ENCODE data around the gene NRG2. TPM values are rescaled to one million over a fixed set of nuclear protein-coding genes. Genes with fewer than 3 reads are reported as not detected.

Gene NRG2
- total and polyA plus RNA-seq, 2 of the 4 experiments (the other 2 are of a cell fraction): 0.18 TPM; not detected in 1

DNA sequence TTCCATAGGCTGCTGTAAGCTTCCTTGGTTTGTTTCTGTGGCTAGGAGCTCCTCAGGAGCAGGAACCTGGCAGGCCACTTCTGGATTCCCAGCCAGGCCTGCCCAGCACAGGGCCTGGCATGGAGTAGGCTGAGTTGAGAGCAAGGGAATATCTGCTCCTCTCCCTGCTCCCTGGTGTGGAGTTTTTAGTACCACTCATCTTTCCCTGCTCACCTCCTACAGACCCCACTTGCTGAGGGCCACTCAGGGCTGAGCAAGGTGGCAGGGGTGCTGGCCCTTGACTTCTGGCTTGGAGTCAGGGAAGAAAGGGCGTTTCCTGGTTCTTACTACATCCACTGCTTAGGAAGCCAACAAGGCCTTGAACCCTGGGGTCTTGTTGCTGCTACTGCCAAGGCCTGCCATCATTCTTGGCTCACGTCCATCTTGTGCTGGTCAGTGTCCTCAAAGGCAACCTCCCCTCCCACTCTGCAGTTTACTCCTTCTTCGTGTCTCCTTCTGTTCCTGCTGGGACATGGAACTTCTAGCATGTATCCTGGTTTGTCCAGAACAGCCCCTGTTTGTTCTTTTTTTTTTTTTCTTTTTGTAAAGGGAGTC is 192.6 kb downstream of the NRG2 start:
- no peak overlapping the region for H2AK5ac ChIP-seq (ENCODE audit: low read depth, low read length)
- H2AFZ ChIP-seq (replicated peaks; ENCODE audit: low read length, poor library complexity): no peak overlapping the region
- H3K9me3 ChIP-seq (ENCODE audit: control insufficient read depth, insufficient read depth, low read length): no peaks in the 10 kb centered on the region
- H3K9me1 ChIP-seq (ENCODE audit: insufficient read depth, low read length): no peaks in the 10 kb centered on the region
- no peaks in the 10 kb centered on the region for H3K4me1 ChIP-seq (ENCODE audit: control insufficient read depth, insufficient read depth, low read length)
- no peak overlapping the region for H3K4me3 ChIP-seq (ENCODE audit: insufficient read depth, low read depth, low read length)
- H3K4me2 ChIP-seq (ENCODE audit: low read depth, low read length): no peak overlapping the region
- ChIA-PET POLR2A (ENCODE audit: unreplicated experiment) (no interaction called here), CTCF (interaction anchor here (0.5 kb wide), 1 partner anchor 266 kb away, joined by 5 read pairs; no protein-coding TSS in a partner anchor)
- no TSS peak for BruUV-seq (replicated peaks)
- no peak overlapping the region for H2AK9ac ChIP-seq (replicated peaks; ENCODE audit: low read depth, low read length, poor library complexity)
- no peak overlapping the region for H3K23ac ChIP-seq (ENCODE audit: low read depth, low read length)
- no peak overlapping the region for H3K14ac ChIP-seq (replicated peaks; ENCODE audit: low read depth, low read length)
- H4K8ac ChIP-seq (ENCODE audit: low read depth in 2 of 2, low read length in 2 of 2): no peak overlapping the region
- H3K56ac ChIP-seq (ENCODE audit: extremely low read depth, insufficient read depth, low read length): no peak overlapping the region
- in situ Hi-C loops (cut with MboI; ENCODE audit: low sequenced_read_pairs) (no loop called here), intact Hi-C loops (cut with micrococcal nuclease) (no loop called here), dilution Hi-C loops (cut with HindIII; ENCODE audit: low sequenced_read_pairs, unreplicated experiment) (no loop called here)
- no peak overlapping the region for H3K9ac ChIP-seq (ENCODE audit: low read depth, low read length)
- no peak overlapping the region for H2BK20ac ChIP-seq (ENCODE audit: low read depth, low read length)
- H3K79me1 ChIP-seq (ENCODE audit: low read depth in 1 of 2, low read length in 2 of 2): no peaks in the 10 kb centered on the region
- H4K20me1 ChIP-seq (ENCODE audit: insufficient read depth, low read length): no peaks in the 10 kb centered on the region; the same call in 1 of the 2 replicates
- ATAC-seq (ENCODE audit: low read depth) (no peak), DNase-seq (no peak)
- H4K5ac ChIP-seq (ENCODE audit: low read depth, low read length): no peak overlapping the region
- no peak overlapping the region for H2BK15ac ChIP-seq (ENCODE audit: low read depth, low read length)
- 0% methylated on average over 1 of the region's 3 CpGs; no CpG with 5 or more reads in 1 of the 2 experiments for WGBS, 2 experiments (ENCODE audit: extremely low coverage in 2 of 2, insufficient read length in 1 of 2)
- no peak overlapping the region for H4K91ac ChIP-seq (ENCODE audit: insufficient read depth, low read depth, low read length)
- no peak overlapping the region for H3K27ac ChIP-seq (ENCODE audit: insufficient read depth, low read length)
- H2BK120ac ChIP-seq (ENCODE audit: low read depth, low read length): no peak overlapping the region
- peaks cover 63% of the 10 kb centered on the region for H3K27me3 ChIP-seq (ENCODE audit: control insufficient read depth, insufficient read depth, low read length)
- no peak overlapping the region for H3K4ac ChIP-seq (ENCODE audit: low read depth, low read length)
- no peaks in the 10 kb centered on the region for H3K36me3 ChIP-seq (ENCODE audit: control insufficient read depth, insufficient read depth, low read length)
- no peak overlapping the region for H2BK5ac ChIP-seq (ENCODE audit: low read depth, low read length, poor library complexity, severe bottlenecking)
- TF ChIP-seq, protein P1, sequence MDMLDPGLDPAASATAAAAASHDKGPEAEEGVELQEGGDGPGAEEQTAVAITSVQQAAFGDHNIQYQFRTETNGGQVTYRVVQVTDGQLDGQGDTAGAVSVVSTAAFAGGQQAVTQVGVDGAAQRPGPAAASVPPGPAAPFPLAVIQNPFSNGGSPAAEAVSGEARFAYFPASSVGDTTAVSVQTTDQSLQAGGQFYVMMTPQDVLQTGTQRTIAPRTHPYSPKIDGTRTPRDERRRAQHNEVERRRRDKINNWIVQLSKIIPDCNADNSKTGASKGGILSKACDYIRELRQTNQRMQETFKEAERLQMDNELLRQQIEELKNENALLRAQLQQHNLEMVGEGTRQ (IDR thresholded peaks at IDR 0.05; ENCODE audit: low read depth, low read length): no peak
- no peak for TF ChIP-seq BHLHE40 (IDR thresholded peaks at IDR 0.05; ENCODE audit: low read depth, low read length)
- TF ChIP-seq MAFK (IDR thresholded peaks at IDR 0.05; ENCODE audit: low read depth, low read length): no peak
- no peak for TF ChIP-seq POLR2A (IDR thresholded peaks at IDR 0.05; ENCODE audit: low read depth, low read length)
- no peak for TF ChIP-seq CEBPB (IDR thresholded peaks at IDR 0.05; ENCODE audit: low read depth, low read length)
- TF ChIP-seq RAD21 (IDR thresholded peaks at IDR 0.05; ENCODE audit: low read length): no peak
- TF ChIP-seq MAZ (IDR thresholded peaks at IDR 0.05; ENCODE audit: borderline replicate concordance, low read depth, low read length): no peak
- no peak for TF ChIP-seq RFX5 (IDR thresholded peaks at IDR 0.05; ENCODE audit: low read depth, low read length)
- TF ChIP-seq FOS (IDR thresholded peaks at IDR 0.05; ENCODE audit: low read depth, low read length): no peak
- TF ChIP-seq MXI1 (IDR thresholded peaks at IDR 0.05; ENCODE audit: borderline replicate concordance, low read depth, low read length): no peak
- TF ChIP-seq, protein P2, sequence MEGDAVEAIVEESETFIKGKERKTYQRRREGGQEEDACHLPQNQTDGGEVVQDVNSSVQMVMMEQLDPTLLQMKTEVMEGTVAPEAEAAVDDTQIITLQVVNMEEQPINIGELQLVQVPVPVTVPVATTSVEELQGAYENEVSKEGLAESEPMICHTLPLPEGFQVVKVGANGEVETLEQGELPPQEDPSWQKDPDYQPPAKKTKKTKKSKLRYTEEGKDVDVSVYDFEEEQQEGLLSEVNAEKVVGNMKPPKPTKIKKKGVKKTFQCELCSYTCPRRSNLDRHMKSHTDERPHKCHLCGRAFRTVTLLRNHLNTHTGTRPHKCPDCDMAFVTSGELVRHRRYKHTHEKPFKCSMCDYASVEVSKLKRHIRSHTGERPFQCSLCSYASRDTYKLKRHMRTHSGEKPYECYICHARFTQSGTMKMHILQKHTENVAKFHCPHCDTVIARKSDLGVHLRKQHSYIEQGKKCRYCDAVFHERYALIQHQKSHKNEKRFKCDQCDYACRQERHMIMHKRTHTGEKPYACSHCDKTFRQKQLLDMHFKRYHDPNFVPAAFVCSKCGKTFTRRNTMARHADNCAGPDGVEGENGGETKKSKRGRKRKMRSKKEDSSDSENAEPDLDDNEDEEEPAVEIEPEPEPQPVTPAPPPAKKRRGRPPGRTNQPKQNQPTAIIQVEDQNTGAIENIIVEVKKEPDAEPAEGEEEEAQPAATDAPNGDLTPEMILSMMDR (conservative IDR thresholded peaks at IDR 0.05; ENCODE audit: low read depth, low read length): no peak
- TF ChIP-seq RCOR1 (IDR thresholded peaks at IDR 0.05; ENCODE audit: insufficient replicate concordance, low read length): no peak
- TF ChIP-seq CHD1 (IDR thresholded peaks at IDR 0.05; ENCODE audit: low read depth, low read length): no peak
- no peak for TF ChIP-seq SMC3 (IDR thresholded peaks at IDR 0.05; ENCODE audit: low read depth, low read length)
- TF ChIP-seq, protein P3, sequence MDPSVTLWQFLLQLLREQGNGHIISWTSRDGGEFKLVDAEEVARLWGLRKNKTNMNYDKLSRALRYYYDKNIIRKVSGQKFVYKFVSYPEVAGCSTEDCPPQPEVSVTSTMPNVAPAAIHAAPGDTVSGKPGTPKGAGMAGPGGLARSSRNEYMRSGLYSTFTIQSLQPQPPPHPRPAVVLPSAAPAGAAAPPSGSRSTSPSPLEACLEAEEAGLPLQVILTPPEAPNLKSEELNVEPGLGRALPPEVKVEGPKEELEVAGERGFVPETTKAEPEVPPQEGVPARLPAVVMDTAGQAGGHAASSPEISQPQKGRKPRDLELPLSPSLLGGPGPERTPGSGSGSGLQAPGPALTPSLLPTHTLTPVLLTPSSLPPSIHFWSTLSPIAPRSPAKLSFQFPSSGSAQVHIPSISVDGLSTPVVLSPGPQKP (IDR thresholded peaks at IDR 0.05; ENCODE audit: borderline replicate concordance, low read depth, low read length): no peak
- no peak overlapping the region for H3K18ac ChIP-seq (ENCODE audit: low read depth, low read length)

All from IMR-90 (cell line).